ENCODE measurements around the gene JOSD1.

The JOSD1 gene

GRCh38 chr22:38707346-38707745 lies 6.6 kb upstream of the JOSD1 start:
- H3K4me3 ChIP-seq (ENCODE audit: low read depth, low read length): peak overlapping the region; percentile 84
- no peak for TF ChIP-seq CTCF (IDR thresholded peaks at IDR 0.05; ENCODE audit: low read depth, low read length)

- peak overlapping the region; percentile 84 for H3K4me3 ChIP-seq (ENCODE audit: low read depth, low read length)
- no peak for TF ChIP-seq CTCF (IDR thresholded peaks at IDR 0.05; ENCODE audit: low read depth, low read length)
Measured at GRCh38 chr22:38706901-38707195, 6.1 kb upstream of the JOSD1 start.

GRCh38 chr22:38706101-38706900 lies 5.6 kb upstream of the JOSD1 start:
- peak overlapping the region; percentile 84 for H3K4me3 ChIP-seq (ENCODE audit: low read depth, low read length)
- TF ChIP-seq CTCF (IDR thresholded peaks at IDR 0.05; ENCODE audit: low read depth, low read length): no peak

GRCh38 chr22:38705235-38706100 lies 4.7 kb upstream of the JOSD1 start, which contains the start of gene GTPBP1:
Gene GTPBP1, plus strand, starts transcription at chr22:38705944. Its CDS starts 12 bp downstream, at chr22:38705956.
- peak within 1 kb of the TSS; percentile 84 for H3K4me3 ChIP-seq (ENCODE audit: low read depth, low read length)
- no peak for TF ChIP-seq CTCF (IDR thresholded peaks at IDR 0.05; ENCODE audit: low read depth, low read length)

GRCh38 chr22:38704654-38705234 lies 4.0 kb upstream of the JOSD1 start:
- no peak for TF ChIP-seq CTCF (IDR thresholded peaks at IDR 0.05; ENCODE audit: low read depth, low read length)
- peak overlapping the region; percentile 55 for H3K4me3 ChIP-seq (ENCODE audit: low read depth, low read length)

GRCh38 chr22:38700270-38700788 lies 414 bp downstream of the JOSD1 start:
- H3K4me3 ChIP-seq (ENCODE audit: low read depth, low read length): peak overlapping the region; percentile 86

More at GRCh38 chr22:38700270-38700788, 414 bp downstream of the JOSD1 start:
- TF ChIP-seq CTCF (IDR thresholded peaks at IDR 0.05; ENCODE audit: low read depth, low read length): no peak

All from WI38 (cell line).